ENCODE data around the gene APBA2.
"Not testable (repeated sequence)": the region's sequence is repeated elsewhere in the genome, so short reads cannot be mapped to it uniquely, and the experiment has no call there.

Gene APBA2

GRCh38 chr15:28997791-28998190, 112.0 kb downstream of the APBA2 start:
- DNase-seq (ENCODE audit: low read depth in 3 of 3): no peak

- no peak for DNase-seq (ENCODE audit: low read depth in 3 of 3)
Observed at GRCh38 chr15:28998511-28998910, 112.7 kb downstream of the APBA2 start.

DNA sequence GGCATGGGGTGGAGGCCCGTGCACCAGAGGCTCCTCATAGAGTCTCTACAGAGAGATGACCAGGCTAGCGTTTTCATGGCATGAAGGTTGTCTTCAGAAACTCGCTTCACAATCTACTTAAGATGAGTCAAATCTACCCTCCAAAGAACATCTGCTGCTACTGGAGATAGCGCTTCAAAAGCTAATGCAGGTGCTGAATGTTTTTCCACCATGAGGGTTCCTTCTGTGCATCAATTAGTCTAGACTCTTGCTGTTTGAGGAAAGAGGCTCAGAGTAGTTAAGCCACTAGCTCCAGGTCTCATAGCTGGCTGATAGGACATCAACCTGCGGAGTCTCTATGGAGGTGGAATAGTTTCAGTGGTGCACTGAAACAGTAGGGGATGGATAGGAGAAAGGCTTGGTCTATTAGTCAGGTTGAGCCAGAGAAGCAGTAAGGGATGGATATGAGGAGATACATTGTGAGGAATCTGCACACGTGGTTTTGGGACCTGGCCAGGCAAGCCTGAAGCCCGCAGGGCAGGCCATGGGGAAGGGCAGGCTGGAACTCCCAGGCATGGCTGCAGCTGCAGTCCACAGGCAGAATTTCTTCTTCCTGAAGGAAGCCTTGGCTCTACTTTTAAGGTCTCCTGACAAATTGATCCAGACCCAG, 117.5 kb downstream of the APBA2 start:
- DNase-seq (ENCODE audit: low read depth in 3 of 3): no peak

- DNase-seq (ENCODE audit: low read depth in 3 of 3): no peak
Observed at GRCh38 chr15:29003840-29004233, 118.1 kb downstream of the APBA2 start.

GRCh38 chr15:29005931-29006330, 120.2 kb downstream of the APBA2 start:
- DNase-seq (ENCODE audit: low read depth in 3 of 3): no peak

DNA sequence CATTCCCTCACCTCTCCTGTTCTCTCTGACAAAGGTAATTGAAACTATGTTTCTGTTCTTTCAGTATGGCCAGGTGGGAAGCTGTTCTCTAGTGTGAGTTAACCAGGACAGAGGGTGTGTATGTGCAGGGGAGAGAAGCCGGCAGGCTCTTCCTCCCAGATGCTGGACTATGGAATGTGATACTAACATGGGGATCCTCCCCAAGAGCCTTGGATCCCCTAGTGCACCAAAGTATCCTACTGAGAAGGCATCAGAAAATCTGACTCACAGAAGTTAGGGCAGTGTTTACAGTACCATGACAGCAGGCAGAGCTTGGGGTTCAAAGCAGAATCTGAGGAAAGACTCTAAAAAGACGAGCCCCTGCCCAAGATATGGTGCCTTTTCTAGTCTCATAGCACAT, 123.1 kb downstream of the APBA2 start:
- no peak for DNase-seq (ENCODE audit: low read depth in 3 of 3)

DNA sequence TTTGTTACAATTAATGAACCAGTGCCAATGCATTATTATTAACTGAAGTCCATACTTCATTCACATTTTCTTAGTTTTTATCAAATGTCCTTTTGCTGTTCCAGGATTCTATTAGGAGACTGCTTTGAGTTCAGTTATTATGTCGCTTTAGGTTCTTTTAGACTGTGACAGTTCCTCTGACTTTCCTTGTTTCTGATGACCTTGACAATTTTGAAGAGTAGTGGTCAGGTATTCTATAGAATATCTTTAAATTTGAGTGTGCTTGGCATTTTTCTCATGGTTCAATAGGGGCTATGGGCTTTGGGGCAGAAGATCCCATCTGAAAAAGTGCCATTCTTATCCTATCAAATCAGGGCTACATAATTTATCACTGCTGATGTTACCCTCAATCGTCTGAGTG, 126.3 kb downstream of the APBA2 start:
- no peak for DNase-seq (ENCODE audit: low read depth in 3 of 3)

DNA sequence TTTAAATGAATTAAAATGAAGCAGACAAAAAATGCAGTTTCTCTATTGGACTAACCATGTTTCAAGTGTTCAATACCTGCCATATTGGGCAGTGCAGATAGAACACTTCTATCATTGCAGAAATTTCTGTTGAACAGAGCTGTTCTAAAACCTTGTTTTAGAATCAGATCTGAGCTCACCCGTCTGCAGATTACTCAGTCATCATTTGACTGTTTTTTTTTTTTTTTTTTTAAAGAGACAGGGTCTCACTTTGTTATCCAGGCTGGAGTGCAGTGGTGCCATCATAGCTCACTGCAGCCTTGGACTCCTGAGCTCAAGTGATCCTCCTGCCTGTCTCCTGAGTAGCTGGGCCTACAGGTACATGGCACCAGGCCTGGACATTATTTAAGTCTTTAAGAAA, 128.7 kb downstream of the APBA2 start:
- DNase-seq (ENCODE audit: low read depth in 3 of 3): no peak

- no peak for DNase-seq (ENCODE audit: low read depth in 3 of 3)
Observed at GRCh38 chr15:29016518-29016917, 130.7 kb downstream of the APBA2 start.

DNA sequence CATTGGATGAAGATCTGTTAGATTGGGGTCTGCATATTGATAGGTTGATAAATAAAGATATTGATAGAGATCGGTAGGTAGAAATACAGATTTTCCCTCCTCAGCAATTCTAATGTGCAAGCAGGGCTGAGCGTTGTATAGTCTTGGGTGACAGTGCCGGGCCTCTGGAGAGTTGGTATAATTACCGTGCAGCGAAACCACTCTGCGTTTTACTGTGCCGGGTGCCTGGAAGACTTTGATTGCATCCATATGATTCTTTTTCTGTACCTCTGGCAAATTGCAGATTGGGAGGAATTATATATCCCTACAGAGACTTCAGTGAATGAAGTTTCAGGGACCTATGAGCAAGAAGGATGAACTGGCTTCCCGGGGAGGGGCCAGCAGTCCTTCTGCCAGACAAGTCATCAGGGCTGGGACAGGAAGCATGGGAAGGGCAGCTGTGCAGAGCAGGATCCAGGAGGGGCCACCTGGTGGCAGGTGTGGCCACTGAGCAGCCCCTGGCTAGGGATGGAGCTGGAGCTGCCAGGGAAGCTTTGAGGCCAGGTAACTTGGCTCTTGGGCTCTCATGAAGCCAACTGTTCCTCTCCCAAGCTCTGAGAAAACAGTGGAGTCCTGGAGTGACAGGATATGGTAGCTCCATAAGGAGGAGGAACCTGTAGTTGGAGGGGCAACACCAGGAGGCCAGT, 132.5 kb downstream of the APBA2 start:
- no peak for DNase-seq (ENCODE audit: low read depth in 3 of 3)

- DNase-seq (ENCODE audit: low read depth in 3 of 3): no peak
Observed at GRCh38 chr15:29018995-29019976, 133.5 kb downstream of the APBA2 start.

DNA sequence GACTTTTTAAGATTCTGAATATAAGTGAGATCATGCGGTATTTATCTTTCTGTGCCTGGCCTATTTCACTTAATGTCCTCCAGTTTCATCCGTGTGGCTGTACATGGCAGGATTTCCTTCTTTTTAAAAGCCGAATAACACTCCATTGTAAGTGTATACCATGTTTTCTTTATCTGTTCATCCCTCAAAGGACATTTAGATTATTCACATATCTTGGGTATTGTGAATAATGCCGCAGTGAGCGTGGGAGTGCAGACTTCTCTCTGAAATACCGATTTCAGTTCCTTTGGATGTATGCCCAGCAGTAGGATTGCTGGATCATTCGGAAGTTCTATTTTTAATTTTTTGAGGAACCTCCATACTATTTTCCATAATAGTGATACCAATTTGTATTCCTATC, 136.1 kb downstream of the APBA2 start:
- DNase-seq (ENCODE audit: low read depth in 3 of 3): no peak

GRCh38 chr15:29024662-29025061, 138.9 kb downstream of the APBA2 start:
- no peak for DNase-seq (ENCODE audit: low read depth in 3 of 3)

GRCh38 chr15:29025411-29025810, 139.6 kb downstream of the APBA2 start:
- DNase-seq (ENCODE audit: low read depth in 3 of 3): not testable (repeated sequence)

- DNase-seq (ENCODE audit: low read depth in 3 of 3): not testable (repeated sequence)
Observed at GRCh38 chr15:29028158-29028557, 142.4 kb downstream of the APBA2 start.

DNA sequence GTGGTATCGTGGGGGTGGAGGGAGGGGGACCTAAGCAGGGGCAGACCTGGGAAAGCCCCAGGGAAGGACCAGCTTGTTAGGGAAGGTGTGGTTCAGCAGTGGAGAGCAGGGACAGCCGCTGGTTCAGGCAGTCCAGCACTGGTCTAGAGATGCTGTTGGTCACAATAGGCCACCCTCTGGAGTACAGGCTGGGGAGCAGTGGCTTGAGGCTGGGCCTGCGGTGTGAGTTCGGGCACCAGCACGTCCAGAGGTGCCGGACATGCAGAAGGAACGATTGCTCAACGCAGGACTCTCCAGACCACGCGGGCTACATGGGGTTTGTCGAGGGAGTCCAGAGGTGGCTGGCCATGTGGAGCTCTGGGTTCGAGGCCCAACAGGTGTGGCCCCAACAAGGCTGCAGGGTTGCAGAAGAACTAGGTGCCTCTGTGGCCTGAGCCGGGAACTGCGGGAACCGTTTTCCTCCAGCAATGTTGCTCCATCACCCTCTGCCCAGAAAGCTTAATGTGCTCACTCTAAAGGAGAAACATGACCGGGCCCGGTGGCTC, 143.9 kb downstream of the APBA2 start:
- DNase-seq (ENCODE audit: low read depth in 3 of 3): no peak

DNA sequence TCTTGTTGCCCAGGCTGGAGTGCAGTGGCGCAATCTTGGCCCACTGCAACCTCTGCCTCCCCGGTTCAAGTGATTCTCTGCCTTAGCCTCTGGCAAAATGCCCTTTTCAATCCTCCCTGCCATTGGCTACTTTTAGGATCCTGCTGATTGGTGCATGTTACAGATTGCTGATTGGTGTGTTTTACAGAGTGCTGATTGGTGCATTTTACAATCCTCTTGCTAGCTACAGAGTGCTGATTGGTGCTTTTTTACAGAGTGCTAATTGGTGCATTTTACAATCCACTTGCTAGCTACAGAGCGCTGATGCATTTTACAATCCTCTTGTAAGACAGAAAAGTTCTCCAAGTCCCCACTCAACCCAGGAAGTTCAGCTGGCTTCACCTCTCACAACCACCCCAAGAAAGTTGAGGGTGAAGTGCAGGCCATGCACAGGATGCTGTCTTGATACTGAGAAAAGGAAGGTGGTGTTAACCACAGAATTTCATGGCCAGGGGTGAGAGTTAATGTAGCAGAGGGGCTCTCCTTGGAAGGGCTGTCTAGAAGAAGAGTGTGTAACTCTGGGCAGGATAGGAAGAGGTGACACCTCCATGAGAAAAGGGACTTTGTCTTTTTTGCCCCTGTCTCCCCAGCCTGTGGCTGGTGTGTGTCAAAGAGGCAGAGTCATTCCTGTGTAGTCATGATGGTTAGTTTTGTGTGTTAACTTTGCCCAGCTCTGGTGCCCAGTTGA, 145.9 kb downstream of the APBA2 start:
- DNase-seq (ENCODE audit: low read depth in 3 of 3): no peak

DNA sequence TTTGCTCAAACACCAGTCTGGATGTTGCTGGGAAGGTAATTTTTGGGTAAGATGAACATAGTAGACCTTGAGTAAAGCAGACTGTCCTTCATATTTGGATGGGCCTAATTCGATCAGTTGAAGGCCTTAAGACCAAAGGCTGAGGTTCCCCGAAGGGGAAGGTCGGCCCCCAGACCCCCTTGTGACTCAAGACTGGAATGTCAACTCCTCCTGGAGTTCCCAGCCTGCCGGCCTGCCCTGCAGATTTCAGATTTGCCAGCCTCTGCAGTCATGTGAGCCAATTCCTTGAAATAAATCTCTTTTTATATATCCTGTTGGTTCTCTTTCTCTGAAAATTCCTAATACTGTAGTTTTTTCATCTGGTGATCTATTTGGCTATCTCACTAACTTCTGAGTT, 146.5 kb downstream of the APBA2 start:
- DNase-seq (ENCODE audit: low read depth in 3 of 3): no peak

DNA sequence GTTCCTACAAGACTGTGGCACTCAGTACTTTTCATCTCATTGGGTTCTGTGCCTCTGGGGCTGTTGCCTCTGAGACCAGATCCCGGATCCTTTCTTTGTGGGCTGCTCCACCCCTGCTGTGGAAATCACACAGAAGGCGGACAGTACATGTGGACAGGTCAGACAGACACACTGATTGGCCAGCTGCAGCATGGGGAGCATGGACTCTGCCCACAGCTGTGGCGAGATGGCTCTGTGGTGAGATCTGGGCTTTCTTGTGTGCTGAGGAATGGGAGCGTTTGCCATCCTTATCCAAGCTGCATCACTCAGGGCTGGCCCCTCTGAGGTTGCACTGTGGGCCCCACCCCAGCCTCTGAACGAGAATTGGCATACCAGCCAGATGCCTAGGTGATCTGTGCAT, 147.0 kb downstream of the APBA2 start:
- no peak for DNase-seq (ENCODE audit: low read depth in 3 of 3)

DNA sequence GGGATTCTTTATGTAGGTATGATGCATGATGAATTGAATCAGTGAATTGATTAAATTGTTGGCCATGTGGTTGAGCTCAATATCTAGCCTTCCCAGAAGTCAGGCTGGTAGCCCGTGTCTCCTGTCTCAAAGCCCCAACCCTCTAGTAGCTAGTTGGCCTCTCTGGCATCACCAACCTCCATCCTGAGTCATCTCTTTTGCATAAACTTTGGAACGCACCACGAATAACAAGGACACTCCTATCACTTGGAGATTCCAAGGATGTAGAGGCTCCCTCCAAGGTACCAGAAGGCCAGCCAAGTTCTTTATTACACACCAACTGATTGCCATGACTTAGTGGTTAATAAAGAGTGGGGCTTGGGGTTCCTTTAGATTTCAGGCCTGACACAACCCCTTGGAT, 148.4 kb downstream of the APBA2 start:
- no peak for DNase-seq (ENCODE audit: low read depth in 3 of 3)

DNA sequence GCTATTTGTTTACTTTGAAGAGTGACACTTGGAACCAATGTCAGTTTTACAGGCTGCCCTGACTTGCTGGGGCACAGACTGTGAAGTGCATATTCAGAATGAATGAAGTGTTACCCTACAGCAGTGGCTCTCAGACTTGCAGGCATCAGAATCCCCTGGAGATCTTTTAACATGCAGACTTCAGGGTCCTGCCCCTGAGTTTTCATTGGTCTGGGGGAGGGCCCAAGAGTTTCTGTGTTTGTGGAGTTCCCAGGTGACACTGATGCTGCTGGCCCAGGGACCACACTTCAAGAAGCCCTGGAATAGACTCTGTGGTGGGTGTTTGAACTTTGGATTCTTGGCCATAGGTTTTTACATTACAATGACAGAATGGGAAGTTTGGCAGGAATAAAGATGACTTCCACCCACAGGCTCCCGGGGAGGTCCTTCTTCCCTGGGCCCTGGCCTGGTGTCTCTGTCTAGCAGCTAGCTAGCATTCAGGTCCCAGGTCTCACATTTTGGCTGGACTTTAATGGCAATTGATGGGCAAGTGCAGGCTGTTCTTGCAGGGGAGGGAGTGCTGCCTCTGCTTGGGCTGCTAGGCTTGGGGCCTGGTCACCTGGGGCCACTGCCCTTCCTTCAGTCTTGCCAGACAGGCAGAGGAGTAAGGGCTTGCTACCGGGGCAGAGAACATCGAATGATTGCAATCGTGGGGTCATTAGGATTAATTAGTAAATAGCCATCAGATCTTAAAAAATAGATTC, 149.0 kb downstream of the APBA2 start:
- DNase-seq (ENCODE audit: low read depth in 3 of 3): no peak

All from stimulated activated CD4-positive, alpha-beta T cell treated with anti-CD3 and anti-CD28 coated beads, TNF-alpha, amount 100 ng/mL, for 48 hours (primary cell).